Muscle layer of duodenum (tissue), 2 donors: Measurements from ENCODE around the gene INCA1.

Source experiments
- H3K27ac ChIP-seq: one replicate; pipeline ENCODE4 v1.7.0; 2013; ENCODE audit warnings: mild to moderate bottlenecking, low read length
- H3K27me3 ChIP-seq: one replicate; pipeline ENCODE4 v1.7.0; 2013; ENCODE audit warnings: low read depth, mild to moderate bottlenecking, control low read depth, low read length
- H3K36me3 ChIP-seq, 2 donors: one replicate each; pipeline ENCODE4 v1.7.0; 2013; ENCODE audit warnings: low read length in 2 of 2, control low read depth in 1 of 2, mild to moderate bottlenecking in 1 of 2; ENCODE audit not compliant: insufficient read depth in 2 of 2, control insufficient read depth in 1 of 2
- H3K4me1 ChIP-seq, 2 donors: one replicate each; pipeline ENCODE4 v1.7.0; 2013; ENCODE audit warnings: low read length in 2 of 2, mild to moderate bottlenecking in 2 of 2, control low read depth in 1 of 2, moderate library complexity in 1 of 2; ENCODE audit not compliant: insufficient read depth in 2 of 2, control insufficient read depth in 1 of 2
- H3K4me3 ChIP-seq, 2 donors: one replicate each; pipeline ENCODE4 v1.7.0; 2013; ENCODE audit warnings: low read length in 2 of 2, low read depth in 1 of 2, mild to moderate bottlenecking in 1 of 2
- H3K9me3 ChIP-seq, 2 donors: one replicate each; pipeline ENCODE4 v1.7.0; 2013; ENCODE audit warnings: low read length in 2 of 2, control low read depth in 1 of 2, mild to moderate bottlenecking in 1 of 2; ENCODE audit not compliant: control insufficient read depth in 1 of 2
- donor health status: healthy.

The INCA1 gene

DNA sequence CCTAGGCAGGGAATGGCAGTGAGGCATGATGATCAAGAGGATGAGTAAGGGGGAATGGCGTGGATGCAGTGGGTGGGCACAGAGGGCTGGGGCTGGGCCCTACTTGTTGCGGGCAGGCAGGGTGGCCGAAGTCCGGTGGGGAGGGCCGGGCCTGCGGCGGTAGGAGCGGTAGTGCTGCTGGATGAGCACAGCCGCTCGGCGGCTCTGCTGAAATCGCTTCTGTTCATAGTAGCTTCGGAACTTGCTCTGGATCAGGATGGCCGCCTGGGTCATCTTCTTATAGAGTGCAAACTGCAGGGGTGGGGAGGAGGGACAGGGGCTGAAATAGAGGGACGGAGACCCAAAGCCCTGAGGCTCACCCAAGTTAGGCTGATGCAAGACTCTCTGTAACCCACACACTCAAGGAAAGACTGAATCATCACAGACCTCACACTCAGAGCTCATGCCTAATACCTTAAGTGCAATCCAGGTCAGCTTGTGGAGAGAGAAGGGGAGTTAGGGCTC is 28.2 kb downstream of the INCA1 start:
- no peaks in the 10 kb centered on the region for H3K27me3 ChIP-seq
- H3K4me3 ChIP-seq, result peak overlapping the region; percentile 72 to 90
- no peaks in the 10 kb centered on the region for H3K9me3 ChIP-seq
- H3K4me1 ChIP-seq, result peaks cover 15 to 46% of the 10 kb centered on the region in 2 donors
- peak overlapping the region; percentile 89 for H3K27ac ChIP-seq
- peaks cover 32 to 36% of the 10 kb centered on the region in 2 donors for H3K36me3 ChIP-seq

DNA sequence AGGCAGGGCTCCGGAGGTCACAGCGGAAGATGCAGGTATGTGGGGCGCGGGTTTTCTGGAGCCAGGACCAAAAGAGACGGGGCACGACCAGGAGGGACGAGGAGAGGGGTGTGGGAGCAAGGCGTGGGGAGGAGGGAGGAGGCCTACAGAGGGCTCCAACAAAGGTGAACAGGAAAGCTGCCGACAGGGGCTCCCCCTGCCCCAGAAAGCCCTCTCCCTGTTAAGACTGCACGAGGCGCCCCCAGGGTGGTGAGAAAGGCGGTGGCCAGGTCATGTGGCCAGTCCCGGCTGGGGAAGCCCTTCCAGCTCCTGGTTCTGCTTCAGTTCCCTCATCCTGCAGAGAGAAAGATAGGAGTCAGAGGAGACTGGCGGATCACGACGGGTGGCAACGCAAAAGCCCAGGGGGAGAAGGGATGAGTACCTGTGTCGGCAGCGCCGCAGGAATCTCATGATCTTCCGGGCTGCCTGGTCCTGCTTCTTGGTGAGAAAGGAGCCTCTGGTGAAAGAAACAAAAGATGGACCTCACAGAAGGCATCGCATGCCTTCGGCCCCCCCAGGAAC is 28.8 kb downstream of the INCA1 start:
- Histone ChIP-seq H3K4me1 (peaks cover 15 to 40% of the 10 kb centered on the region in 2 donors), H3K27ac (peak overlapping the region; percentile 89), H3K9me3 (no peaks in the 10 kb centered on the region), H3K36me3 (peaks cover 28 to 32% of the 10 kb centered on the region in 2 donors), H3K27me3 (no peaks in the 10 kb centered on the region), H3K4me3 (peak overlapping the region; percentile 72 to 90)

DNA sequence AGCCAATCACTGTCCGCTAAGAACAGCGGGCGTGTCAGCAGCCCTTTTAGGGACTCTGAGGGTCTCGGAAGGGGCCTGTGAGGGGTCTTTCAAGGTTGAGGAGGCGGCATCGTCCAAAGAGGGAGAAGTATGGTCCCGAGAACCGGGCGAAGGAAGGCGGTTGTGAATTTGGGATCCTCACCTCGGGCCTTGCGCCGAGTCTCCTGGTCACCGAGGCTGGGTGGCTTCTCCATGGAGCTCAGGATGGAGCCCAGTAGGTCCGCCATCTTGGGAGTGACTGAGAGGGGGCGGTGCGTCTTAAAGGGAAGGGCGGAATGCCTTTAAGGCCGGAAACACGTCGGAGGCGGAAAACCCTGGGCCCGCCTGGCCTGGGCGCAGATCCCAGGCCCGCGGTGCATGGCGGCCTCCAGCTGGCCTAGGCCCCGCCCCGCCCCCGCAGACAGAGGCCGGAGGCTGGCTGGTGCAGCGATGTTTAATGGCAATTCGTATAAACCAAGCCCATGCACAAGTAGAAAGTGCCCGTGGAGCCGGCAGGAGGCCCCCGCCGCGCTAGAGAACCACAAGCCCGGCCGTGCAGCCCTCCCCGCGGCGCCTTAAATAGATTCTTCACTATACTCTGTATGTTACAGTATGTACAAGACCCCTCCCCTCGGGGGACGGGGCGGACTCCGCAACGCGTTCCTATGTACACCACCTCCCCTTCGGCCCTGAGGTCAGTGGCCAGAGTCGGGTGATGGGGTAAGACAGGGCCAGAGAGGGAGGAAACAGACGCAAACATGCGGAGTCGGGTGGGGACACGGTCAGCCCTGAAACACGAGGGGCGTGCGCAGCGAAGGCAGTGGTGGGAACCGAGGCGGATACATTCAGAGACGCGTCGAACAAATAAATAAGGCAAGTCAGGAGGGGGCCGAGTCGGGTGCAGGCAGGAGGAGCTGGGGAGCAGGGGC is 29.5 kb downstream of the INCA1 start, which contains the start of gene SPAG7:
SPAG7 (minus strand) TSS at position 279 of the 947 bp plus-strand sequence; CDS start at position 266, 13 bp downstream.
- H3K36me3 ChIP-seq, result peaks cover 22 to 24% of the 10 kb centered on the region in 2 donors
- peak within 1 kb of the TSS; percentile 72 to 90 for H3K4me3 ChIP-seq
- no peaks in the 10 kb centered on the region for H3K27me3 ChIP-seq
- peak within 1 kb of the TSS; percentile 98 for H3K27ac ChIP-seq
- no peaks in the 10 kb centered on the region for H3K9me3 ChIP-seq
- peaks cover 15 to 33% of the 10 kb centered on the region in 2 donors for H3K4me1 ChIP-seq

DNA sequence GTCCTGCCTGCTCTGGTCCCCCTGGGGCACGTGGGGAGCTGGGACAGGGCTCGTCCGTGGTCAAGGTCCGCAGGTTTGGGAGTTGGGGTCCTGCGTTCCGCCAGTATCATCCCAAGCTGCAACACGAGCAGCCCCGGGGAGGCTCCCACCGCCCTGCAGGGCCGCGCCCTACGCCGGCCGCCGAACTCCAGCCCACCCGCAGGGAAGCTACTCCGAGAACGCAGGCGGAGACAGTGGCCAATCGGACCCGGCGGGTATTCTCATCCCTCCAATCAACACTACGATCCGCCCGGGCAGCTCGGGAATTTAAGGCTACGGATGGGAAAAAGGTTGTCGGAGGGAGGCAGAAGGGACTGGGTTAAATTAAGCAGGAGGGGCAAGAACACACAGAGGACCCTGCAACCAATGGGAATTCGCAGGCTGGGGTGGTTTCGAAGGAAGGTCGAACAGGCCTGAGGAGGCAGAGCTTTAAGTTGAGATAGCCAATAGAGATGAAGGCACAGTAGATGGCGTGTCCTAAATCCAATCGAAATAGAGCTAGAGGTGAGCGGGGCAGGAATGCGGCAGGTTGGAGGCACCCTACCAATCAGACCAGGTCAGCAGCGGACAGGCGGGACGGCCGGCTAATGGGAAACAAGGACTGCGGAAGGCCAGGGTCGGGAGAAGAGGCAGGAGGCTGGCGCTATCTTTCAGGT is 30.3 kb downstream of the INCA1 start:
- no peaks in the 10 kb centered on the region for H3K9me3 ChIP-seq
- peak overlapping the region; percentile 98 for H3K27ac ChIP-seq
- peak overlapping the region; percentile 72 to 90 for H3K4me3 ChIP-seq
- H3K36me3 ChIP-seq, result peaks cover 13 to 16% of the 10 kb centered on the region in 2 donors
- peaks cover 15 to 32% of the 10 kb centered on the region in 2 donors for H3K4me1 ChIP-seq
- no peaks in the 10 kb centered on the region for H3K27me3 ChIP-seq

DNA sequence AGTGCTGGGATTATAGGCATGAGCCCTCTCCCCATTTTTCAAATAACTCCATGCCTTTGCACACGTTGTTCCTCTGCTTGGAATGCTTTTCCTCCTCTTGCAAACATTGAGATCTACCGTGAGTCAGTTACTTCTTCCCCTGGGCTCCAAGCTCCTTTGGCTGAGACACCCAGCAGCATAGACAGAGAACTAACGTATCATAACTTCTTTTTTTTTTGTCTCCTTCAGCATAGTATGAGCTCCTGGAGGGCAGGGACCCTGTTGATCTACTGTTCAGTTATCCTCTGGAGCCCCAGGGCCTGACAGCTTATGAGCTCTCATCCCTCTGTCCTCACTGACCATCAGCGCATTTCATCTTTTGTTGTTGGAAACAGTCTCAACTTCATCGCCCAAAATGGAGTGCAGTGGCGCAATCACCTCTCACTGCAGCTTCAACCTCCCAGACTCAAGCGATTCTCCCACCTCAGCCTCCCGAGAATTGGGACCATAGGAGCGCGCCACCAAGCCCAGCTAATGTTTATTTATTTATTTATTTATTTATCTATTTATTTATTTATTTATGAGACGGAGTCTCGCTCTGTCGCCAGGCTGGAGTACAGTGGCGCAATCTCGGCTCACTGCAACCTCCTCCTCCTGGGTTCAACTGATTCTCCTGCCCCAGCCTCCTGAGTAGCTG is 31.9 kb downstream of the INCA1 start:
- Histone ChIP-seq H3K27me3 (no peaks in the 10 kb centered on the region), H3K9me3 (no peaks in the 10 kb centered on the region), H3K4me3 (no peak overlapping the region), H3K27ac (no peak overlapping the region), H3K4me1 (peaks cover 15 to 25% of the 10 kb centered on the region in 2 donors), H3K36me3 (peaks cover 17 to 20% of the 10 kb centered on the region in 2 donors)

DNA sequence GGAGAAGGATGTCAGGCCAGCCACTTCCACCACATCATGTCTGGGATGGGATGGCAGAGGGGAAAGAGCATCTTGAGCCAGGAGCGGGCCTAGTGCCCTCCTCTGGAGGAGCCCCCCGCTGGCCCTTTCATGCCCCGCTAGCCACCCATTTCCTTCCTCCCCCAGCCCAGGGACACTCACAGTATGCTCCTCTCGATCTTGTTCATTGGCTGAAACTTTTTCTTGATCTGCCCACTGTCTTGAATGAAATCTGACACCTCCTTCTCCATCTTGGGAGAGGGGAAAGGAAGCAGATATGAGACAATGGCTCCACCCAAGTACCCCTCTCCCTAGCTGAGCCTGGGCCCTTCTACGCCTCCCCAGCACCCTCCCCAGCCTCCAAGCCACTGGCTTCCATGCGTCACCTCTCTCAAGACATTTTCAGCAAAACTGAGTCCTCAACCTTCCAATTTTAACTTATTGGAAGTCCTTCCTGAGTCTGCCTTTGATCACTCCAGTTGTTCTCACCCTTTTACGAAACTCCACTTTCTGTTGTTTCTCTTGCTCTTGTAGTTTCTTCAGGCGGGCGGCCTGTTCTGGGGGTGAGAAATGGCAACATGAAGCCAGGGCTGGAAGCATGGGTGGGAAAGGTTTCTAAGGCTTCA is 36.9 kb downstream of the INCA1 start:
- Histone ChIP-seq H3K4me3 (no peak overlapping the region), H3K4me1 (peaks cover 0 to 2% of the 10 kb centered on the region in 2 donors), H3K9me3 (no peaks in the 10 kb centered on the region), H3K27me3 (no peaks in the 10 kb centered on the region), H3K27ac (no peak overlapping the region), H3K36me3 (peaks cover 13 to 29% of the 10 kb centered on the region in 2 donors)

DNA sequence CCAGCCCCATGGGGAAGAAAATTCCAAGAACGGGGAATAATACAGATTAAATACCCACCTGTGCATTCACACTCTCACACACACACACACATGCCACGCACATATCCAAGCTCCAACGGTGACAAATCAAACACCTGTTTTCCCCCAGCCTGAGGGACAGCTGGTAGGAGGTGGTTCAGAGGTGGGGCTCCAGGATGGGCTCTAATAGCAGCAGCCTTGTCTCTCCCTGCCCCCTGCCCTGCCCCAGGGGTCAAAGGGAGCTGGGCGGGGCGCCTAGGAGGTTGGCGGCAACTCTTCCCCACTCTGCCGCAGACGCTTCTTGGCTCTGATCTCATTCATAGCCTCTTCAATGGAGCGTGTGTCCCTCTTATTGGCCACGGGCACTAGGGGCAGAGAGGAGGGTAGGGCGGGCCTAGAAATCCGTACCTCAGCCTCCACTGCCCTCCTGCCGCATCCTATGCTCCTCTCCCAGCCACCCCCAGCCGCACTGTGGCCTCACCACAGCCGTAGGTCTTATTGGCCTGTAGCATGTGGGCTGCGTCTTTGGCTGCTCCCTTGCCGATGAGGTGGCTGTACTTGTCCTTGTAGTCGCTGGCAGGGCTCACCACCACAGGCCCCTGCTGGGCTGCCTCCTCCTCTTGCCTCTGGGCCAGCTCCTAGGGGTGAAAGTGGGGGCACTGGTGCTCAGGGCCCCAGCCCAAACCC is 37.9 kb downstream of the INCA1 start:
- H3K9me3 ChIP-seq, result no peaks in the 10 kb centered on the region
- no peaks in the 10 kb centered on the region for H3K27me3 ChIP-seq
- no peak overlapping the region for H3K4me3 ChIP-seq
- H3K4me1 ChIP-seq, result no peaks in the 10 kb centered on the region
- H3K36me3 ChIP-seq, result peaks cover 13 to 29% of the 10 kb centered on the region in 2 donors
- no peak overlapping the region for H3K27ac ChIP-seq

DNA sequence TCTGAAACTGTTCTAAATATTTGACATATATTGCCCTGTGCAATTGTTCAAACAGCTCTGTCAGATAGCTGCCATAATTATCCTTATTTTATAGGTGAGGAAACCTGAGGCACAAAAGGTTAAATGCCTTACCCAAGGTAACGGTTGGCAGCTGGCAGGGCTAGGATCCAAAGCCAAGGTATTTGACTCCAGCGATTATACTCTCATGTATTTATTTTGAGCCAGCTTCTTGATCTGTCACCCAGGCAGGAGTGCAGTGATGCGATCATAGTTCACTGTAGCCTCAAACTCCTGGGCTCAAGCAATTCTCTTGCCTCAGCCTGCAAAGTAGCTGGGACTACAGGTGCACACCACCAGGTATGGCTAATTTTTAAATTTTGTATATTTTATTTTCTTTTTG is 39.2 kb downstream of the INCA1 start:
- Histone ChIP-seq H3K4me1 (no peaks in the 10 kb centered on the region), H3K9me3 (no peaks in the 10 kb centered on the region), H3K27me3 (no peaks in the 10 kb centered on the region), H3K4me3 (no peak overlapping the region), H3K36me3 (peaks cover 13 to 29% of the 10 kb centered on the region in 2 donors), H3K27ac (no peak overlapping the region)

DNA sequence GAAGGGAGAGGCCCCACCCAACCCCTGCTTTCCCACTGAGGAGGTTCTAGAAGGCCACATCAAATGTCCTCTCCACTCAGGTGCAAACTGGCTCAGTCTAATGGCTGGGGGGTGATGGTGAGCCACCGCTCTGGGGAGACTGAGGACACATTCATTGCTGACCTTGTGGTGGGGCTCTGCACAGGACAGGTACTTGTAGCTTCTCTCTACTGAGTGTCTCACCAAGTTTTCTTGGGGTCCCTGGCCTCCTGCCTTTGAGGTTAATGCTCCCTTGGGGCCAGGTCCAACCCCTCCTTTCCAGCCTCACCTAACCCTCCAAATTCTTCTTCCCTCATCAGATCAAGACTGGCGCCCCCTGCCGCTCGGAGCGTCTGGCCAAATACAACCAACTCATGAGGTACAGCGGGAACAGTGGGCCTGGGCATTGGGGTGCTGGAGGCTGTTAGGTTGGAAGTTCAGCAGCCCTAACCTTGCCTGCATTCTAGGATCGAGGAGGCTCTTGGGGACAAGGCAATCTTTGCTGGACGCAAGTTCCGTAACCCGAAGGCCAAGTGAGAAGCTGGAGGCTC is 40.7 kb downstream of the INCA1 start:
- peaks cover 13 to 29% of the 10 kb centered on the region in 2 donors for H3K36me3 ChIP-seq
- no peak overlapping the region for H3K4me3 ChIP-seq
- no peaks in the 10 kb centered on the region for H3K27me3 ChIP-seq
- no peaks in the 10 kb centered on the region for H3K9me3 ChIP-seq
- H3K4me1 ChIP-seq, result no peaks in the 10 kb centered on the region
- H3K27ac ChIP-seq, result no peak overlapping the region

DNA sequence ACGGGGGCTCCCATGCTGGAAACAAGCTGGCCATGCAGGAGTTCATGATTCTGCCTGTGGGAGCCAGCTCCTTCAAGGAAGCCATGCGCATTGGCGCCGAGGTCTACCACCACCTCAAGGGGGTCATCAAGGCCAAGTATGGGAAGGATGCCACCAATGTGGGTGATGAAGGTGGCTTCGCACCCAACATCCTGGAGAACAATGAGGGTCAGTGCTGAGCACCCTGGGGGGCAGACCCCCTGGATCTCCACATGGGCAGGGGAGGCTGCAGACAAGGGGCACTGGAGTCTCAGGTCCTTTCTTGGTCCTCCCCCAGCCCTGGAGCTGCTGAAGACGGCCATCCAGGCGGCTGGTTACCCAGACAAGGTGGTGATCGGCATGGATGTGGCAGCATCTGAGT is 42.2 kb downstream of the INCA1 start:
- peaks cover 4 to 20% of the 10 kb centered on the region in 2 donors for H3K36me3 ChIP-seq
- no peak overlapping the region for H3K4me3 ChIP-seq
- H3K27ac ChIP-seq, result no peak overlapping the region
- H3K4me1 ChIP-seq, result peaks cover 11 to 14% of the 10 kb centered on the region in 2 donors
- no peaks in the 10 kb centered on the region for H3K9me3 ChIP-seq
- no peaks in the 10 kb centered on the region for H3K27me3 ChIP-seq
